ENCODE measurements around the gene CUEDC1.

CUEDC1 gene, protein sequence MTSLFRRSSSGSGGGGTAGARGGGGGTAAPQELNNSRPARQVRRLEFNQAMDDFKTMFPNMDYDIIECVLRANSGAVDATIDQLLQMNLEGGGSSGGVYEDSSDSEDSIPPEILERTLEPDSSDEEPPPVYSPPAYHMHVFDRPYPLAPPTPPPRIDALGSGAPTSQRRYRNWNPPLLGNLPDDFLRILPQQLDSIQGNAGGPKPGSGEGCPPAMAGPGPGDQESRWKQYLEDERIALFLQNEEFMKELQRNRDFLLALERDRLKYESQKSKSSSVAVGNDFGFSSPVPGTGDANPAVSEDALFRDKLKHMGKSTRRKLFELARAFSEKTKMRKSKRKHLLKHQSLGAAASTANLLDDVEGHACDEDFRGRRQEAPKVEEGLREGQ

DNA sequence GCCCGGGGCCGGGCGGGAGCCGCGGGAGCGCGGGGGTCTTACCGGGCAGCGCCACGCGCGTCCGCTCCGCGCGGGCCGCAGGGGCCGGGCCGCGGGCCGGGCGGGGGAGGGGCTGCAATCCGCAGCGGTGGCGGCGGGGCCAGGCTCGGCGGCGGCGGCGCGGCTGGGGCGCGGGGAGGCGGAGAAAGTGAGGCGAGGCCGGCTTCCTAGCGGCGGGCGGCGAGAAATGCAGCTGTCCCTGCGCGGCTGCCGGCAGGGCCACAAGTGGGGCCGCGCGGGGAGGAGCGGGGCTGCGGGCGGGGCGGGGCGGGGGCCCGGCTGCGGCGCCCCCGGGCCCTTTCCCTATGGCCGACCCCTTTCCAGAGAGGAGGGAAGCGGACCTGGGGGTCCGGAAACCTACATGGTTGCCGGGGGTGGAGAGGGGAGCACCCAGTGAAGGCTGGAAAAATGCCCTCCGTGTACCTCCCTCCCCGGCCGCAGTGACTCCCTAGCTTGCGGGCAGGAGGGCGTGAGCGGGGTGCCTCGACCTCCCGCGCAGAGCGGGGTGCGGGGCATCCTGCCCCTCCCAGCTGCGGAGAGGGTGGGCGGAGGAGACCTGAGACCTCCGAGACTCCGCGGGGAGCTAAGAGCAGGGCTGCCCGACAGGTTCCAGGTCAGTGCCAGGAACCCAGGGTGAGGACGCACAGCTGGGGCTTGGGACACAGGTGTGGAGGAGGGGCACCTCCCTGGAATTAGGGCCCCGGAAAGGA lies at the start of gene CUEDC1:
TSS of gene CUEDC1 (minus strand) at position 230 of the 749 bp plus-strand sequence. CDS start 69,848 bp downstream, outside the sequence.
- DNase-seq, result peak; percentile 57

DNA sequence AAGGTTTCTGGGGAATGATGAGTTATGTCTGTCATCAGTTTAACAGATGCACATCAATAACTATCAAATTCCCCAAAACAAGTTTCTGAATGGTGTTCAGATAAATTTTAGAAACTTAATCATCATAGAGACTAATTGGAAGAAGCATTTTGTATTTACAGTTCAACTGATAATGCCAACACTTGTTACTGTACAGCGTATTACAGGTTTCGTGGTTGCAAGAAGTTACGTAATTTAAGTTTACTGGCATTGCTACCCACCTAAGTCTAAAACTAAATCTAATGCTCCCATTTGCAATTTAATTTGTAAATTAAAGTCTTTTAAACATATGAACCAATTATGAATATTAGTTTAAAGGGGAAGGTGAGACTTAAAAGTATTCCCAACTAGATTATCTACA lies 48.8 kb upstream of the CUEDC1 start:
- no peak for DNase-seq

DNA sequence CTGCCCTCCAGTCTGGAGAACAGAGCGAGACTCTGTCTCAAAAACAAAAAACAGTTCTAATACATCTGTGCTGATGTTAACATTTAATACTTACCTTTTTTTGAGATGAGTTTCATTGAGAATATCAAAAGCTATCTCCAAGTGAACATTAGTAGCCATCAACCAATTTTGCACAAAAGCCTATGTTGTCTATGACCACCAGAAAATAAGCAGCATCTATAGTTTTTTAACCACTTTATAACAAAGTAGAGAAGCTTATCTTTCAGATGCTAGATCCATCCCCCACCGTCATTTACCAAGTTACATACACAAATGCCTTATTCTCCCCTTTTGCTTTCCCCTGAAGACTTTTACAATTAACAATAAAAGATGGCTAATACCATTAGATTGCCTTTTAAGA lies 47.8 kb upstream of the CUEDC1 start:
- DNase-seq, result no peak

DNA sequence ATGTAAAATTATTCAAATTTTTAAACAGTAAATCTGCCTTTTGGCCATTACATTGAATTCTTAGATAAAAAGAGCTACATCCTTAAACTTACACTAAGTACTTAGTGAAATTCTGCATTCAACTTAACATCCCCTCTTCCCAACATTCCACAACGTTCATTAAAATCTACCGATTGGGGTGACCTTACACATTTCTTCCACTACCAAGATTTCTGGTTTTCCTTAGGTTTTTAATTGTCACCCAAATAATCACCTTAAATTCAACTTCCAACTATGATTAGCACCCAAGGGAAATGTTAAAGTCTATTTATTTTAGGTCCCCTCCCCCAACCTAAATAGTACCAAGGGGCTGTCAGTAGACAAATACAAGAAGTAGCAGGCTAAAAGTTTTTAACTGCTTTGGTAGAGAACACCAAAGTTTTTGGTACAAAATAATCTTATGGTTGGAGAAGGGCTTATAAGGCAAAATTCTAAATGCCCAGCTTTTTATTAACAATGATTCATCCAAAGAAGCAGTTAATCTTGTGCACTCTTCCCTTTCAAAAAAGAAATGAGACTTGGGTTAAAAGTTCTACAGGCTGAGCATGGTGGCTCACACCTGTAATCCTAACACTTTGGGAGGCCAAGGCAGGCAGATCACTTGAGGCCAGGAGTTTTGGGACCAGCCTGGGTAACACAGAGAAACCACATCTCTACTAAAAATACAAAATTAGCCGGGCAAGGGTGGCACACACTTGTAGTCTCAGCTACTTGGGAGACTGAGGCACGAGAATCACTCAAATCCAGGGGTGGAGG lies 47.1 kb upstream of the CUEDC1 start:
- DNase-seq, result no peak

DNA sequence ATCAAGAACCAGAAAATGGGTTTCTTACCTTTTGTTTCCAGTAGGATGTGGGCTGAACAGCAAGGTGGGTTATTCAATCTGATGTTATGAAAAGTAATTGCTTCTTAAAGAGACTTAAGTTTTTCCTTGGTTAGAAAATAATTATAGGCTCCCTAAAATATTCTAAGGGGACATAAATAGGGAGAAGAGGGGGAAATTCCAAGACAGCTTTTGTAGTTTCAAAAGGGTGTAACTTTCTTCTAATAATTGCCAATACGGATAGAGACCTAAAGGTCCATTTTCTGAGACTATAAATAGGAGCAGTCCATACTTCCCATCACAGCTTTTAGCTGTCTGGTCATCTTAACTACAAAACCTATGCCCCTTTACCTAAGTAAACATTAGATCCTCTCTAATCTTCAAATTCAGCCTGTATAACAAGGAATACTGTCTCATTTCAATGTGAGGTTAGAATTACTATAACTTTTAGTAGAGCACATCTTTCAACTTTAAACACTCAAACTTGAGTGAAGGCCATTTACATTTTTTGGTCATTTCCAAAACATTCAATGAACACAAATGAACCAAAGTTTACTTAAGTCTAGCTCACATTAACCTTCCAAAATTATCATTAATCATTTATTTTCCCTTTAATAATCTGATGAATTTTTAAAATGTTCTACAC lies 46.4 kb upstream of the CUEDC1 start:
- no peak for DNase-seq

DNA sequence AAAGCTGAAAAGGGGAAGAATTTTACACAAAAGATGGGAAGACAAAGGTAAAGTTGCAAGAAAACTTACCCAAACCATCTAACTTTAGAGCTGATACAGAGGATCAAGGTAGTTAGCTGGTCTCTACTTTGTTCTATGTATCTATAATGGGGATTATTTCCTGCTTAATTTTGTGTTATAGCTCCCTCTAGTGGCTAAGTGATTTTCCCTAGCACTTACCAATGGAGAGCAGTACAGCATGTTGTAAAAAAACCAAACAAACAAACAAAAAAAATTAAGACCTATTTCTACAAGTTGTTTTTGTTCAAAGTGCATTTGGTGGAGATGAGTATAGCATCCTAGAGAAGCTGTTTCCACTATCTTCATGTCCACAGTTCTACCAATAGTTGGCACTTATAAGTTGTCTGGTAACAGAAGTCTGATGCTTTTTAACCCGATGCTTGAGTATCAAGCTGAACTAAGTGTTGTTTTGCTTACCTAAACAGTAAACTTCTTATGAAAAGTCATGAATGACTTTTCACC lies 44.3 kb upstream of the CUEDC1 start:
- peak; percentile 59 for DNase-seq

DNA sequence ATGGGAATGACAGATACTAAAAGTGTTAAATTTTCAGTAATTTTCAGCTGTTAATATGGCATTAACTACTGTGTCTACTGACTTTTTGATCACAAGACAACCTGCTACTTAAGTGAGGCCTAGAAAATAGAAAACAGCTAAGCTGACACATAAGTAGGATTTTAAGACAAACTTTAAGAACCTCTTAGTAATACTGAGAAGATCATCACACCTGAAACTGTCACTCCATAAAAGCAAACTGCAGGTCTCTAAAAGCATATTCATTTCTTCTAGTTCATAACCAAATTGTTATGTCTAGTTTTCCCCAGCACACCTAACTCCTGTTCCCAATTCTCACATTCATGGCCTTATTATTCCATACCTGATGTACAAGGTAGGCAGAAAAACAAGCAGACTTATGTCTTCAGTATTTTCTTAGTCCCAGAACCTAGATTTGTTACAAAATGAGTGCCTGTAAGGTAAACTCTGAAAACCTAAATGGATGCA lies 43.8 kb upstream of the CUEDC1 start:
- no peak for DNase-seq

DNA sequence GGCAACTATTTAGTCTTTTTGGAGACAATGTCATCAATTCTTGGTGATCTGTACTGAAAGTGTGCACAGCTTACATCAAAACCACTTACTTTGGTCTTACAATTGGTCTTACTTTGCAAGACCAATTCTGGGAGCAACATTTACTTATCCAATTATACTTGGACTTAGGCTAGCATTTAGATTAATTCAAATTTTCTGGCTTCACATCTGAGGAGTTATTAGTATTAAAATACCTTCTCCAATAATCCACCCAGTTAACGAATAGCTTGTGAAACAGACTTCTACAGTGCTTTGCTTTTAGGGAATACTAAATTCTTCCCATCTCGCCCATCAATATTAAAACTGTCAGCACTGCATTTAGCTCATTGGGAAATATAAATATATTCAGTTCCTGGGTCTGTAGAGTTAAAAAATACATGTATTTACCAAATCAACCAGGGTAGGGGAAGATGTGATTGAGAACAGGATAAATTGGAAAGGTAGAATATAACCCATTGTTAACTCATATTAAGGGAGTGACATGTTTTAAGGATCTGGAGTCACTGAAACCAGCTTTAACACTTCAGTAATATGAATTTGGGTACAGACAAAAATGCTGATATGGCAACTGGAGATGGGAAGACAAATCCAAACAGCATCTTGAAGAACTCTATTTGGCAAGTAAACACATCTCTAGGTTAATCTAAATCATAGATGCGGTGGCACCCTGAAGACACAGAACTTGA lies 42.0 kb upstream of the CUEDC1 start:
- DNase-seq, result no peak

DNA sequence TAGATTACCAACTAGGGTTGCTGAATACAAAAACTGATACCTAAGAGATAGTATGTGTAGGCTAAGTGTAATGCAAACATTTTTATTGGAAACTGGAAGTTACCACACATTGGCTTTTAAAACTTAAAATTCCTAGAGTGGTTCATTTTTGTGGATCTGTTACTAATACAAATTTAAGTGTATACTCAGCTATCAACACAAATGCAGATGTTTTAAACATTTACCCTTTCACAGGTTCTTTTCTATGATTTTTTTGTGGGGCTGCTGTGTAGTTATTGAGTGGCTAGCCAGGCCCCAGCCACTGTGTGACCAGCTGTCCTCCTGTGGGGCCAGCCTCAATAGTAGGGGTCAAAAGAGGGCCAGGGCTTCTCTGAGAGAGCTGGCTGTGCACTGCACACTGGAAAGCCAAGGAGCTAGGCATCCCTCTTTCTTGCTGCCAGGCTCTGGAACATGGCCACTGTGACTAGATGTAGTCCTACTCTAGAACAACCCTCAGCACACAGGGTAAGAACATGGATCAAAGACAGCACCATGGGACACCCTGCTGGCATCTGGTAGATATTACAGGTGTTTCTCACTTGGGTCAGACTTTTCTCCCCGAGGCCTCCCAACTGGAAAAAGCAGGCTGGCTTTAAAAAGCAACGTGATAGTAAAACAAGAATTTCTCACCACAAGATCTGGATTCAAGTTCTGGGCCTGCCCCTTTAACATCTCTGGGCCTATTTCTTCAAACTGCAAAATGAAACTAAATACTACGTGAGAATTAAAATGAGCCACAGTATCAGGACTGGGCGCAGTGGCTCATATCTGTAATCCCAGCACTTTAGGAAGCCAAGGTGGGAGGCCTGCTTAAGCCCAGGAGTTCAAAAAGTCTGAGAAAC lies 40.1 kb upstream of the CUEDC1 start:
- peak; percentile 68 for DNase-seq

DNA sequence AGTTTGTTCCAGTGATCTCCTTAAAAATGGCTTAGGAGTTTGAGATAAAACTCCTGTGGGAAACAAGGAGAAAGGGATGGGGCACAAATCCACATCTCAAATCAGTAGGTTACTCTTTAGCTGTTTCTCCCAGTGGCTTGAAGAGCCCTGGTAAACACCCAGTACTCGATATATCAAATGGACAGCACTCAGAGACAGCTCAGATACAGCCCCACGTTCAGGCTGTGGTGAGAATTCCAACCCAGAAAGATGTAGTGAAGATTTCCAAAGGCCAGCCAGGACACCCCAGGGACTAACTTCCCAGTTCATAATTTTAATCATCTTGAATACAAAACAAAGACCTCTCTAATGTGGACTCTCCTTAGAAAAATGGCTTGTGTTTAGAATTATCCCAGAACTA lies 39.2 kb upstream of the CUEDC1 start:
- DNase-seq, result no peak

DNA sequence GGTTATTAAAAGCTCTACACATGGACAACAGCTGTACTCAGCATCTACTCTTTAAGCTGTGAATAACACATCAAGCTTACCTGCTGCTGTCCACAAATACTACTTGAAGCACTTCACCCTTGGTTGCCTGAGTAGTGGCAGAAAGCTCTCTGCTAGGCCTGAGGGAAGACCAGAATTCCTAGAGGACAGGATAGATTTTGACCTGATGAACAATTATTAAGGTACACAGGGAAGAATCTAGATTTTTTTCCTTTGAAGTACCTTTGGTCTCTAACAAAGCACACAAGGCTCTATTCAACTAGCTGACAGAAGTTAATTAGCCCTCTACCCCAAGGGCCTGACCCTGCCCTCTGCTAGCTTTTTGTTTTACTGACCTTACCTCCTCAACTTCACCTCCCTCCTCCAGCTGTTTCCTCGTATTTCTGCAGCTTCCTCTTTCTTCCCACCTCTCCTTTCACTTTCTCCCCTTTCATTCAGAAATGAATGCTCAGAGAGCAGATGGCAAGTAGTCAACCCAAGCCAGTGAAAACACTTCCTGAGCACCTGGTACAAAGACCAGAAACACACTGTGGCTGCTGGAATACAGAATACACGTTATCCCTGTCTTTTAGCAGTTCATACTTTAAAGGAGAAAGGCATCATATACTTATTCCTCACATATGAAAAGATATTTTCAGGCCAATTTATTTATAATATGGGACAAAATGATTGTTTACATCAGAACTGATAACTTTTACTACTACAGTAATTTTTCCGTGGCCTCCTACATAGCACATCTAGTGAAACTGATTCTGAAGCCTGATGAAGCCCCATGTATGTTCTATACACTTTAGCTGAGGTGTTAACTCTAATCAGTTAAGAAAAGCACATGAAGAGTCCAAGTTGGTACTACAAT lies 38.5 kb upstream of the CUEDC1 start:
- DNase-seq, result no peak

DNA sequence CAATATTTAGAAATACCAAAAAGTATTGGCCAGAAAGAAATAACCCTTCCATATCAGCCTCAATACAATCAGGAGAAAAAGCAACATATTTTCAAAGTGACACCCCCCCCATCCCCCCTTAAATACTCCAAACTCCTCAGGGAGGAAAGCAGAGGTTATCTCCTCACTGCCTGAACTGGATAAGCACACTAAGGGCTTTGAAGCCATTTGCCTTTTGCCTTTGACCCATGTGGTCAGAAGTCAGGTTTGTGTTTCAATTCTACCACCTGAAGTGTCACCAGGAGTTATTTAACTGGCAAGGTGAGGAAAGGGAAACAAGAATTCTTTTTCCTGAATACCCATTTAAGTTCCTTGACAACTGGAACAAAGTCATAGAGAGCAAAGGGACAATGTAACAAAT lies 36.3 kb upstream of the CUEDC1 start:
- no peak for DNase-seq

DNA sequence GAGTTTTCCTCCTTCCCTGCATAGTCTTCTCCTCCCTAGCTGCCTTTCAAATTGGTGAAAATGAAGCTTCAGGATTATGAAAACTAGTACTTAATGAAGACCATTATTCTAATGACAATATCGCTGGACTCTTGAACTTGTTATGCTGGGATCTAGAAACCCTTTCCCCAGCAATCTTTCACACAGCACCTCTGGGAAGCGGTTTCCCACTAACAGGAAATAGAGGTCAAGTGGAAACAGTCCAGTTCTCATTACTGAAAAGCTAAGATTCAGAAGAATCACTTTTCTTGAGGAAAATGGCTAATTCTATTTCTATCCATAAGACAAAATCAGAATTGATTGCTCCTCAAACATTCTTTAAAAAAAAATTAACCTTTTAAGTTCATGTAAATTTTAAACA lies 34.8 kb upstream of the CUEDC1 start:
- no peak for DNase-seq

DNA sequence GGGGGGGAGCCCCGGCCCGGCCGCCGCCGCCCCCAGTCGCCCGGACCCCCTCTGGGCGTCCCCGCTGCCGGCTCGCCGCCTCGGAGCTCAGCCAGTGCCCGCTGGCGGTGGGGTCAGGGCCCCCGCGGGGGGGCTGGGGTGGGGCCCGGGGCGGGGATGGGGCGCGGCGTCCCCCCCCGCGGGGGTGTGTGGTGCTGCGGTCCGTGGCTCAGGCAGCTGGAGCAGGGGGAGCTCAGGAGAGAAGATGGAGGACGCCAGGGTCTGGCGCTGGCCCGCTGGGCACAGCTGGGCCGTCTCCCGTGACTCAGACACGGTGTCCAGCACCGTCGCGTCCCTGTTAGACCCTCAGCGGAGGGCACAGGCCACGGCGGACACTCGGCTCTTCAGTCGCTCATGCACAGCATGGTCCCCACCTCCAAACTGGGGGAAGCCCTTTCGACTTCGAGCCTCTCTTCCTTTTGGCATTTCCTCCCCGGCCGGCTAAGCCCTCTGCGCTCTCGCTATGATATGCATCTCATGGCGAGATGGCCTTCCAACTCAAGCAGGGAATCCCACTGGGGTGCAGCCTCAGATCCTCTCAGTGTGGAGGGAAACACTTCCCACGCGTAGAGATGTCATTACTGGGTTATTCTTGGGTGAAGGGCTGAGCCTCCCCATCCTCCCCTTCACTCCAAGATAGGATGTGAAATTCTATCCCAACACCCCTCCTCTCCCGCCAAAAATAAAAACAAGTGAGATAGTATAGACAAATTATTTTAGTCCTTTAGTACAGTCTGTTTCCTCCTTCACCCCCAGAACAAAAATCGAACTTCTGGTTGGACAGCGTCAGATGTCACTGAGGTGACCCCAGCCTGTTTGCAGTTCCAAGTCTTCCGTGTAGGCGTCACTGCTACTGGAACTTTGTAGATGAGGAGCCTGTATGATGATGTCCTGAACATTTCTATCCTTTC lies 33.4 kb upstream of the CUEDC1 start:
- peak; percentile 81 for DNase-seq

DNA sequence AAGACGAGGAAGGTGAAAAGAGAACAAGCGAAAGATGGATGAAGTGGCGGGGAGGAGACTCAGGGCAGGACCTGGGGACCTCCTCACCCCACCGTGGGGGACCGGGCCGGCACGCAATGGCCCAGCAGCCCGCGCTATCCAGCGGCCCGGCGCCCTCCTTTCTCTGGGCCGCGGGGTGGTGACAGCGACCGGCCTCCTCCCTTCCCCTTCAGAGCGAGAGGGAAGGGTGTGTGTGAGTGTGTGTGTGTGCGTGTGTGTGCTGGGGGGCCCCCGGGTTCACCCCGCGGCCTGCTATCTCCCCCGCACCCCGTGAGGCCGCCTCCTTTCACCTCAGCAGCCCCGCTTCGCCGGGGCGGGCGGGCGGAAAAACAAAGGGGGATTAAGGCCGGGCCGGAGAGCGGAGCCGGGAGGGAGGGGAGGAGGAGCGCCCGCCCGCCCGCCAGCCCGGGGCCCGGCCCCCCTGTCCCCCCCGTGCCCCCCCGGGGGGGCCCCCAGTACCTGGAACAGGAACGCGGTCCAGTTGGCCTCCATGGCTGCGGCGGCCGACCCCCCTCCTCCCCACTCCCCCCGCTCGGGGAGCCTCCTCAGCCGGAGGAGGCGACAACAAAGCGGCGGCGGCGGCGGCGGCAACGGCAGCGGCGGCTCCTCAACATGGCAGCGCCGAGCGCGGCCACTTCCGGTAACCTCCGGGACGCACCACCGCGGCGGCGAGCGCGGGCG lies 32.5 kb upstream of the CUEDC1 start, which contains the start of gene VEZF1:
TSS of gene VEZF1 (minus strand) at position 674 of the 720 bp plus-strand sequence. CDS start at position 531, 143 bp downstream.
- DNase-seq, result peak; percentile 81

DNA sequence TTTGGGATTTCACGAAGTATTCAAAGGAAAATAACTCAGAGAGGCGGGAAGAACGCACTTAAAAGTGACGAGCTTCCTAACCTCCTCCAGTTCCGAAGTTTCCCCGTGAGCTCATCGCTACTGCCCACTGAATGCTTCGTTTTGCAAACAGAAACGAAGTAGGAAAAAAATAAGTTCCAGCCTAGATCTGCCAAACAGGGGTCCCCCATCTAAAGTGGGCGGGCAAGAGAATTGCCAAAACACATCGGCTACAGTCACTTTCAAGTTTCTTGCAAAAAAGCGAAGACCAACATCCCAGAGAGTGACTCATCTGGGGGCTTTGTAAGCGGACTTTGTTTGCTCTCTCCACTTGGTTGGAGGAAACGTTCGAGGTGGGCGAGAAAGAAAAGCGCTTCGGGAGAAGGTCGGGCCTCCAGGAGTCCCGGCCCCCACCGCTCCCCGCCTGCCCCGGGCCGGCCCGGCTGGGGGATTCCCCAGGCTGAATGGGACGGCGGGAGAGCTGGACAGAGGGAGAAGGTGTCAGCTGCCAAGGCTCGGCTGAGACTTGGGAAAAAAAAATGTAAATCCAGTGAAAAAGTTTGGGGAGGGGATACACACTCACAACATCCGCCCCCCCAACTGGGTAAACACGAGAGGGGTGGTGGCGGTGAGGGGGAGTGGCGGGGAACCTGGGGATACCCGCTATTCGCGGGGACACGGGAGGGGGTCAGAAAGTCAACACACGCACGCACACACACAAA lies 31.8 kb upstream of the CUEDC1 start:
- DNase-seq, result no peak

DNA sequence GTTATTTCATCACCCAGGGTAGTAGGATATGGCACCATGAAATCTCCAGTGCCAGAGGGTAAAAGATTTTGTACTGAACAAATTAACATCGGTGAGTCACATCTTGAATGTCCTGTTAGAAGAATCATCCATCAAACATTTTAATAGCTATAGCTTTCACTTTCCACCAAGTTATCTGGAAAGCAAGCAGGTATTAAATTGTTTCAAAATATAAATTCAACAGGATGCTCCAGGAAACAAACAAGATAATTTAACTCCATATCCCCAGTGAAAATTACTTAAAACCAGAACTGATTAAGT lies 30.4 kb upstream of the CUEDC1 start:
- no peak for DNase-seq

All from COR-L47 (cell line).